Smooth muscle cell (in vitro differentiated cells): Measurements from ENCODE around the gene ASAP3. TPM values are rescaled to one million over a fixed set of nuclear protein-coding genes. Genes with fewer than 3 reads are reported as not detected.

Source experiments
- DNase-seq: peaks from one replicate; lab custom pipeline; 2025; ENCODE audit not compliant: unreplicated experiment; lab: John Stamatoyannopoulos, UW
- H2AFZ ChIP-seq: fragments of 200-600 bp; sonication (generic); 2 replicates; pipeline ENCODE4 v1.6.0; 2016; ENCODE audit warnings: antibody characterized with exemption, low read depth, mild to moderate bottlenecking
- H3F3A ChIP-seq: fragments of 200-600 bp; sonication (generic); 2 replicates; pipeline ENCODE4 v1.6.0; 2017; ENCODE audit warnings: antibody characterized with exemption, low read depth
- H3K27ac ChIP-seq: fragments of 200-600 bp; sonication (generic); 2 replicates; pipeline ENCODE4 v1.5.1; 2016; ENCODE audit warnings: low read depth, mild to moderate bottlenecking
- H3K27me3 ChIP-seq: fragments of 200-600 bp; sonication (generic); 2 replicates; pipeline ENCODE4 v1.6.1; 2016; ENCODE audit warnings: low read depth, mild to moderate bottlenecking
- H3K36me3 ChIP-seq: fragments of 200-600 bp; sonication (generic); 2 replicates; pipeline ENCODE4 v1.5.1; 2016; ENCODE audit warnings: low read depth
- H3K4me1 ChIP-seq: fragments of 200-600 bp; sonication (generic); 2 replicates; pipeline ENCODE4 v1.5.1; 2016; ENCODE audit warnings: low read depth
- H3K4me2 ChIP-seq: fragments of 200-600 bp; sonication (generic); 2 replicates; pipeline ENCODE4 v1.6.0; 2016; ENCODE audit warnings: mild to moderate bottlenecking
- H3K4me3 ChIP-seq: fragments of 200-600 bp; sonication (generic); 2 replicates; pipeline ENCODE4 v1.5.1; 2016; ENCODE audit warnings: mild to moderate bottlenecking
- H3K79me2 ChIP-seq: fragments of 200-600 bp; sonication (generic); 2 replicates; pipeline ENCODE4 v1.6.0; 2016; ENCODE audit warnings: low read depth, mild to moderate bottlenecking
- H3K9ac ChIP-seq: fragments of 200-600 bp; sonication (generic); 2 replicates; pipeline ENCODE4 v1.6.0; 2016; ENCODE audit warnings: low read depth
- H3K9me3 ChIP-seq: fragments of 200-600 bp; sonication (generic); replicated peaks from 2 replicates; pipeline ENCODE4 v1.5.1; 2016; ENCODE audit warnings: low read depth
- H4K20me1 ChIP-seq: fragments of 200-600 bp; sonication (generic); 2 replicates; pipeline ENCODE4 v1.6.0; 2016; ENCODE audit warnings: low read depth
- CTCF ChIP-seq: fragments of 200-600 bp; sonication (generic); IDR thresholded peaks from 2 replicates; pipeline ENCODE4 v1.5.1; 2017; ENCODE audit warnings: borderline replicate concordance, mild to moderate bottlenecking, antibody characterized with exemption; ENCODE audit not compliant: insufficient read depth, poor library complexity, severe bottlenecking
- WGBS: methylation state at CpG from one replicate; pipeline ENCODE4 v1.1.7; 2016; ENCODE audit warnings: low lambda C conversion rate; 5-methylcytosine and 5-hydroxymethylcytosine counted together
- polyA plus RNA-seq: library from polyadenylated mRNA; unstranded; fragments of >200 nt; fragmentation: Nextera tagmentation; extraction: Ambion mirVana; gene quantifications from 2 replicates; pipeline ENCODE4 v1.2.1, GENCODE V29; 2016
- total RNA-seq: library from RNA; depleted of rRNA; stranded (reverse); fragments of >200 nt; gene quantifications from 2 replicates; pipeline ENCODE4 v1.2.3, GENCODE V29; 2014

Gene ASAP3
- total and polyA plus RNA-seq, 2 experiments from 2014 or later = 16.3 to 28.9 TPM

- H3K36me3 ChIP-seq = no peaks in the 10 kb centered on the region
- H3F3A ChIP-seq = no peaks in the 10 kb centered on the region
- DNase-seq = no peak
- no peaks in the 10 kb centered on the region for H3K9me3 ChIP-seq
- H3K4me1 ChIP-seq = no peaks in the 10 kb centered on the region
- no peak overlapping the region for H3K9ac ChIP-seq
- TF ChIP-seq CTCF = no peak
- no peaks in the 10 kb centered on the region for H4K20me1 ChIP-seq
- H3K4me3 ChIP-seq = no peak overlapping the region
- no peak overlapping the region for H3K27ac ChIP-seq
- no peaks in the 10 kb centered on the region for H3K27me3 ChIP-seq
- H2AFZ ChIP-seq = no peak overlapping the region
- no peak overlapping the region for H3K4me2 ChIP-seq
- no peaks in the 10 kb centered on the region for H3K79me2 ChIP-seq
- WGBS = 30% methylated on average over 1 of the region's 1 CpG
Measured at GRCh38 chr1:23448846-23449245, 35.1 kb downstream of the ASAP3 start.

- no peak for DNase-seq
- H3K4me3 ChIP-seq = no peak overlapping the region
- H3K27ac ChIP-seq = no peak overlapping the region
- no peaks in the 10 kb centered on the region for H3K4me1 ChIP-seq
- no peaks in the 10 kb centered on the region for H3K79me2 ChIP-seq
- H3K4me2 ChIP-seq = no peak overlapping the region
- H3F3A ChIP-seq = no peaks in the 10 kb centered on the region
- no peak overlapping the region for H3K9ac ChIP-seq
- no peak for TF ChIP-seq CTCF
- H2AFZ ChIP-seq = no peak overlapping the region
- H3K36me3 ChIP-seq = no peaks in the 10 kb centered on the region
- no peaks in the 10 kb centered on the region for H3K27me3 ChIP-seq
- no peaks in the 10 kb centered on the region for H4K20me1 ChIP-seq
- H3K9me3 ChIP-seq = no peaks in the 10 kb centered on the region
- WGBS = 93% methylated on average over 8 of the region's 8 CpGs
Measured at GRCh38 chr1:23446661-23447310, 37.2 kb downstream of the ASAP3 start.

- no peak overlapping the region for H3K9ac ChIP-seq
- no peaks in the 10 kb centered on the region for H4K20me1 ChIP-seq
- H3K4me3 ChIP-seq = no peak overlapping the region
- H3K36me3 ChIP-seq = no peaks in the 10 kb centered on the region
- no peaks in the 10 kb centered on the region for H3K4me1 ChIP-seq
- H3K27ac ChIP-seq = no peak overlapping the region
- no peaks in the 10 kb centered on the region for H3K9me3 ChIP-seq
- H3K27me3 ChIP-seq = no peaks in the 10 kb centered on the region
- H2AFZ ChIP-seq = no peak overlapping the region
- DNase-seq = no peak
- no peak overlapping the region for H3K4me2 ChIP-seq
- no peak for TF ChIP-seq CTCF
- 75% methylated on average over 4 of the region's 4 CpGs for WGBS
- no peaks in the 10 kb centered on the region for H3F3A ChIP-seq
- no peaks in the 10 kb centered on the region for H3K79me2 ChIP-seq
Measured at GRCh38 chr1:23444596-23445390, 39.2 kb downstream of the ASAP3 start.
